K562 (cell line): ENCODE measurements around the gene EML1. TPM values are rescaled to one million over a fixed set of nuclear protein-coding genes. Genes with fewer than 3 reads are reported as not detected.

ENCODE experiments used
- ATAC-seq: fragments of 200-7000 bp; cut with Tn5 transposase; 3 replicates; pipeline ENCODE4 v1.9.1; 2020; ENCODE audit warnings: moderate library complexity
- BruUV-seq: library from RNA; stranded (reverse); fragments of 400-500 nt; replicated peaks from 2 replicates; lab custom pipeline; 2021; lab: Mats Ljungman, UMichigan
- CTCF ChIA-PET: fragments of 300-600 bp; formaldehyde crosslinking; extraction: SDS; loops from one replicate; lab custom pipeline; 2021; ENCODE audit warnings: low intra/inter-chr PET ratio; lab: Yijun Ruan, JAX
- POLR2A ChIA-PET: fragments of 300-600, 350-650 bp; sonication (Branson Sonifier 250); formaldehyde crosslinking; extraction: SDS; loops from one replicate; lab custom pipeline; 2021; ENCODE audit warnings: antibody characterized with exemption, inconsistent platforms; lab: Yijun Ruan, JAX
- DNase-seq, 4 experiments: peaks; one replicate each; pipeline versions ENCODE4 v3.0.0 to v3.0.0-alpha.2; 2011 to 2018; ENCODE audit warnings: low spot score in 3 of 4, mixed read lengths in 3 of 4; ENCODE audit errors: extremely low read depth in 1 of 4
- FAIRE-seq: peaks from 2 replicates; lab custom pipeline; 2011; peaks lifted over from hg19 to GRCh38; lab: Jason Lieb, UNC
- H2AFZ ChIP-seq: 2 replicates; pipeline ENCODE4 v1.6.0; 2011; ENCODE audit warnings: low read depth, low read length, control low read depth, inconsistent platforms
- H3K27ac ChIP-seq: fragments of 200-600 bp; 3 replicates; pipeline ENCODE4 v1.8.0; 2011; ENCODE audit warnings: low read depth, mild to moderate bottlenecking, control low read depth, inconsistent platforms, low read length, moderate library complexity, mixed read lengths; ENCODE audit errors: extremely low read depth
- H3K27me3 ChIP-seq, 2 experiments: fragments of 300-600 bp in 1 of 2; 2 replicates in 1 of 2; 3 replicates in 1 of 2; pipeline versions ENCODE4 v1.6.0 to v1.8.0; 2011; ENCODE audit warnings: inconsistent platforms in 2 of 2, low read length in 2 of 2, mild to moderate bottlenecking in 1 of 2, mixed read lengths in 1 of 2, moderate library complexity in 1 of 2; ENCODE audit not compliant: control insufficient read depth in 2 of 2, insufficient read depth in 2 of 2
- H3K36me3 ChIP-seq: fragments of 300-600 bp; 3 replicates; pipeline ENCODE4 v1.8.0; 2011; ENCODE audit warnings: mild to moderate bottlenecking, low read length, inconsistent platforms; ENCODE audit not compliant: control insufficient read depth, insufficient read depth
- H3K4me1 ChIP-seq, 2 experiments: fragments of 200-600 bp in 1 of 2; replicated peaks in 1 of 2; 2 replicates in 1 of 2; 3 replicates in 1 of 2; pipeline versions ENCODE4 v1.5.1 to v1.8.0; 2011; ENCODE audit warnings: inconsistent platforms in 2 of 2, low read length in 2 of 2, mild to moderate bottlenecking in 1 of 2, mixed read lengths in 1 of 2, moderate library complexity in 1 of 2; ENCODE audit not compliant: control insufficient read depth in 2 of 2, insufficient read depth in 2 of 2
- H3K4me2 ChIP-seq: 2 replicates; pipeline ENCODE4 v1.6.1; 2011; ENCODE audit warnings: low read length, control low read depth, inconsistent platforms, mixed read lengths; ENCODE audit not compliant: insufficient read depth
- H3K4me3 ChIP-seq: fragments of 200-600 bp; sonication (generic), shearing (Covaris generic); 2 replicates; pipeline ENCODE4 v1.5.1; 2016; ENCODE audit warnings: control low read depth, inconsistent platforms
- H3K79me2 ChIP-seq: fragments of 200-600 bp; 3 replicates; pipeline ENCODE4 v1.8.0; 2011; ENCODE audit warnings: low read length, inconsistent platforms; ENCODE audit not compliant: control insufficient read depth, insufficient read depth
- H3K9ac ChIP-seq, 2 experiments: 2 replicates each; pipeline versions ENCODE4 v1.6.0 to v1.6.1; 2011; ENCODE audit warnings: low read depth in 2 of 2, low read length in 2 of 2, control low read depth in 1 of 2, inconsistent platforms in 1 of 2, mild to moderate bottlenecking in 1 of 2, mixed read lengths in 1 of 2; ENCODE audit not compliant: insufficient read depth in 1 of 2
- H3K9me1 ChIP-seq: one replicate; pipeline ENCODE4 v1.6.0; 2011; ENCODE audit warnings: inconsistent platforms, mild to moderate bottlenecking, low read length, moderate library complexity; ENCODE audit not compliant: control insufficient read depth, insufficient read depth
- H3K9me3 ChIP-seq: replicated peaks from 2 replicates; pipeline ENCODE4 v1.5.1; 2011; ENCODE audit warnings: low read depth, low read length, inconsistent platforms; ENCODE audit not compliant: control insufficient read depth, insufficient read depth
- H4K20me1 ChIP-seq: replicated peaks from 2 replicates; pipeline ENCODE4 v1.6.1; 2011; ENCODE audit warnings: low read length, inconsistent platforms, mixed read lengths; ENCODE audit not compliant: control insufficient read depth, insufficient read depth
- FOXJ3 ChIP-seq: sonication (generic); formaldehyde crosslinking; IDR thresholded peaks from 2 replicates; pipeline ENCODE4 v1.4.0; 2020; ENCODE audit warnings: mild to moderate bottlenecking, missing genetic modification reagents
- HMGN3 ChIP-seq: IDR thresholded peaks from 2 replicates; pipeline ENCODE4 v1.6.1; 2011; ENCODE audit warnings: borderline replicate concordance, low read depth, mild to moderate bottlenecking, mixed read lengths, low read length; ENCODE audit not compliant: insufficient read length; ENCODE audit errors: extremely low read depth
- MTA3 ChIP-seq: fragments of 450-650 bp; formaldehyde crosslinking; IDR thresholded peaks from 2 replicates; pipeline ENCODE4 v1.6.1; 2017; ENCODE audit warnings: mild to moderate bottlenecking, borderline replicate concordance
- POLR3A ChIP-seq: IDR thresholded peaks from 2 replicates; pipeline ENCODE4 v1.6.1; 2011; ENCODE audit warnings: borderline replicate concordance, mild to moderate bottlenecking, moderate library complexity; ENCODE audit not compliant: insufficient read length, insufficient read depth; ENCODE audit errors: extremely low read depth
- SMARCA4 ChIP-seq: fragments of 450-650 bp; IDR thresholded peaks from 2 replicates; pipeline ENCODE4 v1.6.1; 2016
- SMC3 ChIP-seq: conservative IDR thresholded peaks from 2 replicates; pipeline ENCODE4 v1.6.1; 2011; ENCODE audit warnings: low read depth, low read length, improper control_type of control experiment; ENCODE audit not compliant: insufficient read depth
- ZFPM2 ChIP-seq: fragments of 250-450 bp; sonication (Bioruptor Pico); IDR thresholded peaks from 2 replicates; pipeline ENCODE4 v1.5.1; 2022; ENCODE audit warnings: mild to moderate bottlenecking
- ZNF184 ChIP-seq: sonication (generic); formaldehyde crosslinking; IDR thresholded peaks from 2 replicates; pipeline ENCODE4 v1.5.0; 2020; ENCODE audit warnings: missing genetic modification reagents
- ZNF41 ChIP-seq: fragments of 250-450 bp; sonication (Bioruptor Pico); conservative IDR thresholded peaks from 2 replicates; pipeline ENCODE4 v1.4.0; 2020; ENCODE audit warnings: mild to moderate bottlenecking
- ZNF583 ChIP-seq: fragments of 250-450 bp; sonication (Bioruptor Pico); IDR thresholded peaks from 2 replicates; pipeline ENCODE4 v1.4.0; 2020
- WGBS: fragments of 100-300 bp; shearing (Covaris generic); methylation state at CpG from one replicate; pipeline ENCODE4 v1.1.6; 2016; ENCODE audit warnings: low coverage, mixed read lengths; ENCODE audit not compliant: insufficient coverage; ENCODE audit errors: missing lambda C conversion rate; 5-methylcytosine and 5-hydroxymethylcytosine counted together
- in situ Hi-C: fragments of 300-500 bp; cut with MboI; formaldehyde crosslinking; loops from 4 replicates; pipeline ENCODE4 v1.15.0; 2018; ENCODE audit warnings: inconsistent platforms, mixed read lengths
- intact Hi-C: fragments of 100-400 bp; cut with micrococcal nuclease; formaldehyde crosslinking; loops from 2 replicates; pipeline ENCODE4 v1.14.2; 2022
- polyA plus RNA-seq, 8 experiments: library from polyadenylated mRNA; depleted of rRNA in 4 of 8; stranded (reverse) in 5 of 8; unstranded in 3 of 8; fragments of >200 nt; fragmentation: Nextera tagmentation in 2 of 8; fragmentation: Illumina TruSeq in 1 of 8; extraction: Ambion mirVana in 2 of 8; extraction: Trizol in 1 of 8; gene quantifications; 2 replicates each; pipeline versions ENCODE4 v1.2.1 to v1.2.3, GENCODE V29; 2011 to 2014; ENCODE audit warnings: inconsistent platforms in 1 of 8, missing spikeins in 1 of 8
- total RNA-seq, 7 experiments: library from RNA; depleted of rRNA in 6 of 7; stranded (reverse); fragments of >200 nt in 6 of 7; fragmentation: Illumina TruSeq in 2 of 7; extraction: Trizol in 2 of 7; gene quantifications; 2 replicates each; pipeline versions ENCODE4 v1.2.1 to v1.2.3, GENCODE V29; 2011 to 2021; ENCODE audit warnings: low replicate concordance in 1 of 7
- TF ChIP-seq, protein P1 (sequence below): IDR thresholded peaks from 3 replicates; pipeline ENCODE4 v1.6.1; 2011; ENCODE audit warnings: borderline replicate concordance, mild to moderate bottlenecking; ENCODE audit not compliant: insufficient read length, insufficient read depth
- TF ChIP-seq, protein P2 (sequence below): sonication (generic); IDR thresholded peaks from 2 replicates; pipeline ENCODE4 v1.6.1; 2016

The EML1 gene
- total and polyA plus RNA-seq, 9 of the 15 experiments (the other 6 are each of a cell fraction or from before 2014, with no cell fraction given) = 0.01 to 0.35 (median 0.07) TPM; not detected in 2

DNA sequence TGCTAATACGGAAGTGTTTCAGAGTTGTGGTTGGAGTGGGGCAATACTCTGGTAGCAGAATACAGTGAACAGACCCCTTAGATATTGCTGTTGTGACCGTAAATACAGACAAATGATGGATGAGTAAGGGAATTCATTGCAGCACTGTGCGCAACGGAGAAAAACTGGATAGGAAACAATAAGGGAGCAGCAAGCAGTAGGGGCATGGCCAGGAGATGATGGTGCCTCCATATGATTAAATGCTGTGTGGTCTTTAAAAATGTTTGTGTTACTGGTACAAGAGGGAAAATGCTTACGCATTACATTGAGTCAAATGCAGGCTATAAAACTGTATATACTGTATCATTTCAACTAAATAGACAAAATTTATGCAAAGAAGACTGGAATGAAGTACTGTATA, 61.6 kb downstream of the EML1 start:
- H4K20me1 ChIP-seq = no peaks in the 10 kb centered on the region
- no peak for FAIRE-seq
- H3K36me3 ChIP-seq = no peaks in the 10 kb centered on the region
- CTCF ChIA-PET = no interaction called here
- peaks cover 11 to 36% of the 10 kb centered on the region in 2 experiments; a peak in 3 of 5 replicates for H3K27me3 ChIP-seq
- no peaks in the 10 kb centered on the region for H3K9me1 ChIP-seq
- intact Hi-C loops (no loop called here), in situ Hi-C loops (no loop called here)
- WGBS = 0% methylated on average over 5 of the region's 5 CpGs
- ATAC-seq = no peak
- BruUV-seq = no TSS peak
- TF ChIP-seq FOXJ3 (CRISPR knock-in tag) (no peak), SMARCA4 (no peak), ZNF583 (CRISPR knock-in tag) (no peak)
- H3K79me2 ChIP-seq = no peaks in the 10 kb centered on the region
- no peak overlapping the region for H2AFZ ChIP-seq
- H3K4me3 ChIP-seq = no peak overlapping the region
- POLR2A ChIA-PET = no interaction called here
- no peaks in the 10 kb centered on the region for H3K4me1 ChIP-seq
- no peak overlapping the region for H3K27ac ChIP-seq
- no peak overlapping the region for H3K9ac ChIP-seq
- H3K4me2 ChIP-seq = no peak overlapping the region
- no peak for DNase-seq
- no peaks in the 10 kb centered on the region for H3K9me3 ChIP-seq

DNA sequence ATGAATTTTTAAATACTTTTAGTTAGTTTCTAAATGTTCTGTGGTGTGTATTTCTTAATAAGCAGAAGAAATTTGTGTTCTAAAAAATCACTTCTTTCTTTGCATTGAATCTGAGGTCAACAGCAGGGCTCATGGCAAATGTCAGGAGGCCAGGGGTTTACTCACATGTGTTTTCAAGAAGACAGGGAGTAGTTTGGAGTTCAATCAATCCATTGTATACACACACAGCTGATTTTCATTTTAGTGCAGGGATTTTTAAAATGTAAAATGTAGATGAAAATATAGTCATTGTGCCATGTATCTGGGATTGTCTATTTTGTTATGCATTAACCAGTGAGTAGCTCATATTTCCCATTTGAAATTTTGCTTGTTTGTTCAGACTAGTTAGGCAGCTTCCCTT, 62.1 kb downstream of the EML1 start:
- Histone ChIP-seq H3K4me1 (no peaks in the 10 kb centered on the region), H3K4me3 (no peak overlapping the region), H3K9me3 (no peaks in the 10 kb centered on the region), H3K27me3 (peaks cover 10 to 38% of the 10 kb centered on the region in 2 experiments; a peak in 3 of 5 replicates), H3K36me3 (no peaks in the 10 kb centered on the region), H4K20me1 (no peaks in the 10 kb centered on the region), H3K9me1 (no peaks in the 10 kb centered on the region), H3K27ac (no peak overlapping the region), H3K79me2 (no peaks in the 10 kb centered on the region), H3K9ac (no peak overlapping the region), H2AFZ (no peak overlapping the region), H3K4me2 (no peak overlapping the region)
- DNase-seq (no peak), ATAC-seq (no peak), FAIRE-seq (no peak)
- in situ Hi-C loops = no loop called here
- CTCF ChIA-PET = no interaction called here
- POLR2A ChIA-PET = no interaction called here
- intact Hi-C loops = no loop called here
- BruUV-seq = no TSS peak
- no peak for TF ChIP-seq POLR3A
- TF ChIP-seq ZNF184 = no peak
- TF ChIP-seq HMGN3 = no peak
- TF ChIP-seq ZNF41 (CRISPR knock-in tag) = no peak
- TF ChIP-seq SMC3 = no peak
- TF ChIP-seq MTA3 = no peak
- no peak for TF ChIP-seq ZFPM2 (CRISPR knock-in tag)
- TF ChIP-seq, protein P1, sequence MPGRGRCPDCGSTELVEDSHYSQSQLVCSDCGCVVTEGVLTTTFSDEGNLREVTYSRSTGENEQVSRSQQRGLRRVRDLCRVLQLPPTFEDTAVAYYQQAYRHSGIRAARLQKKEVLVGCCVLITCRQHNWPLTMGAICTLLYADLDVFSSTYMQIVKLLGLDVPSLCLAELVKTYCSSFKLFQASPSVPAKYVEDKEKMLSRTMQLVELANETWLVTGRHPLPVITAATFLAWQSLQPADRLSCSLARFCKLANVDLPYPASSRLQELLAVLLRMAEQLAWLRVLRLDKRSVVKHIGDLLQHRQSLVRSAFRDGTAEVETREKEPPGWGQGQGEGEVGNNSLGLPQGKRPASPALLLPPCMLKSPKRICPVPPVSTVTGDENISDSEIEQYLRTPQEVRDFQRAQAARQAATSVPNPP = no peak
- TF ChIP-seq, protein P2, sequence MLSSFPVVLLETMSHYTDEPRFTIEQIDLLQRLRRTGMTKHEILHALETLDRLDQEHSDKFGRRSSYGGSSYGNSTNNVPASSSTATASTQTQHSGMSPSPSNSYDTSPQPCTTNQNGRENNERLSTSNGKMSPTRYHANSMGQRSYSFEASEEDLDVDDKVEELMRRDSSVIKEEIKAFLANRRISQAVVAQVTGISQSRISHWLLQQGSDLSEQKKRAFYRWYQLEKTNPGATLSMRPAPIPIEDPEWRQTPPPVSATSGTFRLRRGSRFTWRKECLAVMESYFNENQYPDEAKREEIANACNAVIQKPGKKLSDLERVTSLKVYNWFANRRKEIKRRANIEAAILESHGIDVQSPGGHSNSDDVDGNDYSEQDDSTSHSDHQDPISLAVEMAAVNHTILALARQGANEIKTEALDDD = no peak
